CD4-positive, alpha-beta T cell treated with Interleukin-15 for 1 hour (primary cell): ENCODE data around the gene BMP4.

Experiments
- DNase-seq: peaks from one replicate; pipeline ENCODE4 v3.0.0-alpha.2; 2020

BMP4 gene

DNA sequence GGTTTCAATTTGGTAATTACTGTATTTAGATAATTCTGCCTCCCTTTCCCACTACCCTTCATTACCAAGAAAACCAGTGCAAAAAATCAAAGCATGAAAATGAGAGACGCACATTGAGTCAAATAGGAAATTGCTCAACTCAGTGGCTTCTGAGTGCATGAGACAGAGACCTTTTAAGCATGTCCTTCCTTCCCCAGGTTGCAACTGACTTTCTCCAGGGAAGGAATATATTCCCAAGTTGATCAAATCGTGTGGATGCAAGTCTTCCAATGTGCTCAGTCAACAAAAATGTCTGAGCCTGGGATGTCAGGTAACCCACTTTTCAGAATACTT lies 12.9 kb downstream of the BMP4 start:
- no peak for DNase-seq

DNA sequence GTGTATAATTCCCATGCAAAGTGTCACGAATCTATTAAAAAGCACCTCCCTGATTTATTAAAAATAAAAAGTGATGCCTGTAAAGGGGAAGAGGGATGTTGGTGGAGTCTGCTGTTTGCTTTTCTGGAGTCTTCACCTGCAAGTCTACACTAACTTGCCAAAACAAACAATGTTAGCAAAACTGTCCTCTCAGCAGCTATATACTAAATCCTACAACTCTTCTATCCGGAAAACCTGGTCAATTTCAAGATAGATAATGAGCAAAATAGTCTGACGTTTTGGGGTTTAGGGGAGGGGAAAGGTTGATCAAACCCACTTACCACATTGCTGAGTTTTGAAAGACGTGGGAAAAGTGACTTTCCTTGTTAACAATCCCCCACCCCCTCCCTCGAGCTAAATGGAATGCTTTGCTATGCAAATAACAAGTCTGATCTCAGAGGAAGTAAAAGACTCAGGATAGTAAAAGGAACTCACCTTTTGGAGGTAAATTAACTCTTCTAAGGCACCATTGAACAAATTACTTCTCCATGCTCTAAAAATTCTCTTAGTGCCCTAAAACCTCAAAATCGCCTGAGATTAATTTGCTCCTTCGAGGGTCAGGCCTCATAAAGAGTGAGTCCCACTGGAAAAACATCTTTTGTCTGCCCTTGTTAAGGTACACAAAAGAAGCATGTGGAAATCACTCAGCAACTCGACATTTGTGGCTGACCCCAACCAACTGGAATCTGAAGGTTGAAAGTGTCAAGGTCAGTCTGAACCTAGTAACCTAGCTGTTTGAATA lies 13.5 kb downstream of the BMP4 start:
- no peak for DNase-seq

DNA sequence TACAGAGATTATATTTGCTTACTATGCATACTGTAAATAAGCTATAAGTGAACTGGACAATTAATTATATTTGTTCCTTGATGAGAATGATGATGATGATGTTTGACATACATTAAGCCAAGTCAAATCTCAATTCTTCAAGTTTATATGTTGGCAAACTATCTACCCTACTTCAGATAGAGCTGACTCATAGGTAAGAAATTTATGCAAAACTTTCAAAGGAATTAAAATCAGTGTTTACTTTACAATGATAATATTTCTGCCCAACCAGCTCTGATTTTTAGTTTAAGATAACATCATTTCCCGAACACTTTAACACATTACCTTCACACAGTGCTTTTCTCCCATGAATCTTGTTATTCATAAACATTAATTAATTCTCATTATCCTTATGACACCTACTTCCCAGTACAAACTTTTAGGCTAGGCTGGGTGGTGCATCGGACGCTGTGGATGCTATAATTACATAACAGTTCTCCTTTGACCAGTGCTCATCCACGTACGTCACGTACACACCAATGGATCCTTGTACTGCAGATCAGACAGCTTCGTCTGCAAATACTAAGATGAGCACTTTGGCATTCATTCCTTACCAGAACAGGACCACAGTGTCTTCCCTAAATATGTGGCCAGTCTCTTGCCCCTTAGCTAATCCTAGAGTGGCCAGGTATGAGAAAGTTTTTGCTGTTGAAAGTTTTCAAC lies 18.3 kb downstream of the BMP4 start:
- DNase-seq, result no peak

DNA sequence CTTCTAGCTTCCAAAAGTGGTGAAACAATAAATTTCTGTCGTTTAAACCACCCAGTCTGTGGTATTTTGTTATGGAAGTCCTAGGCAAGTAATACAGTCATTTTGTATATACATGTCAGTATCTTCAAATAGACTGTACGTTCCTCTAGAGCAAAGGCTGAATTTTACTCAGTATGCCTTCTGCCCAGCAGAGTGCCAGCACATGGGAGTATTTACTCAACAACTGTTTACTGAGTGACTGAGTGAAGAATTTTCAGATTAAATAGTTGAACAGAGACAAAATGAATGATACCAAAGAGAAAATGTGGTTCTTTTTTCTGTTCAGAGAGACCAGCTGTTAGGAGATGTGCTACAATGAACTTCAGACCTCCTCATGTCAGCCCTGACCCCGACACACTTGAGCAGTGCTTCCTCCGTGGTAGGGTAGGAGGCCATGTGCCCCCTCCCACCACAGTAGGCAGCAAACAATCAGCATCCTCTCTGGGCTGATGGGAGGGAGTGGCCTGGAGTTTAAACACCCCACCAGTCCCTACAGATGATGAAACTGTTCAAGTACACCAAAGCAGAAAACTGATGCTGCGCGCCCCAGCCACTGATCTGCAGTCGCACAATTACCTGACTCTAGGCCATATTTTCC lies 21.7 kb downstream of the BMP4 start:
- DNase-seq, result no peak

DNA sequence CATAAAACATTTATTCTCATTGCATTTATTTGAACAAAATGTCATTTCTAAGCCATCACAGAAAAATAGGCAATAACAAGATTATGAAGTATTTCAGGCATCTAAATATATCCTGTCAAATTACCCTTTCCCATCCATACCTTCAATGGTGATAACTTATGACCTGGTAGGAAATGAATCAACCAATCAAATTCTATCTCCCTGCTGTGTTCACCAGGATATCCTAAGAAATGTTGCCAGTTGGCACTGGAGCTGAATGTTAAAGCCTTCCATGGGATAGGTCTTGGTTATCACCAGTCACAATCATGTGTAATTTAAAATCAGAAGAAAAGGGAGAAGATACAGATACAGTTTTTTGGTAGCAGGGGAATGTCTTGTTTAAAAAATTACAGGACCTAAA lies 23.7 kb downstream of the BMP4 start:
- DNase-seq, result no peak

DNA sequence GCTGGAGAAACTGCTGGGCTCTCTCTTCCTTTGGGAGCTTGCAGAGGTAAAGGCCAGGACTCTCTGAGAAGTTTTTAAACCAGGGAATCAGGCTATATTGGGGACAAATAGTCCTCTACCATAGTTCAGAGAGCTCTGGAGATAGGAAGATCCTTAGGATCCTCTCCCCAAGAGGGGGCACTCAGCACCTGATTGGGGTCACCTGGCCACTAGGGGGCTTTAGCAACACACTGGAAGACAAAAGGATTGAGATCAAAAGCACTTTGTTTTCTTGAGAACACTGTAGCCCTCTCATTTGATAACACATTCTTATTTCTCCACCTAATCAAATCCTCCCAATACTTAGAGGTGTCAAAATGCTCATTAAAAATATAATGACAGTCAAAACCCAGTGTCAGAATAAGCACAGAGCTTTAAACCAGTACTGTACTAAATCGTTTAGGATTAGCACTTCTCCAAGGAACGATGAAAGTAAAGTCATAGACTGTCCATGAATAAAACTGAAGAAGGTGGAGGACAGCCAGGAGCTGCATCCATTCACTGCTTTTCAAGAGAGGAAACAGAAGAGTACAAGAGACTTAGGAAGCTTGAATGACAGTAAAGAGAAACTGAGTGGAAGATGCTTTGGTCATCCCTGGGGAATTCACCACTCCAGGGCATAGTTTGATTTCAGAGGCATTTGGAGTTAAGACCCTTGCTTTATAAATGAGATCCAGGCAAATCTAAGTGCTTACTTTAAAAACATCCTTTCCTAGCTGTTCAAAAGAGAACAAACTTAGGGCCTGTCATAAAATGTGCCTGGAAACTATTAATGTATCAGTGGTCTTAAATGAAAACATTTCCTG lies 26.5 kb downstream of the BMP4 start:
- no peak for DNase-seq

DNA sequence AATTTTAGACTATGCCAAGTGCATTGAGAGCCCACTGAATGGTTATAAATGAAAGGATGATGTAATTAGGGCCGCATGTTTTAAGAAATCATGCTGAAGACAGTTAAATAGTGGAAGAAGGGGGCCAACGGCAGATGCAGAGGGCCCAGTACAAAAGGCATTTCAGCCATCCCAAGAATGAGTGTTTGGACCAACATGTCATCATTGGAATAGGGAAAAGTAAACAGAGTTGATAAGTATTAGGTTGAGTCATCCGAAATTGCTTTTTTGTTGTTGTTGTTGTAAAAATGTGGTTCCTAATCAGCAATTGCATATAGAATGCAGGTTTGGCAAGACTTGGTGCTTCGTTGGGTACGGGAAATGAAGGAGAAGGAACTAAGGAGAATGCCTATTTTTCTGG lies 29.5 kb downstream of the BMP4 start:
- no peak for DNase-seq

DNA sequence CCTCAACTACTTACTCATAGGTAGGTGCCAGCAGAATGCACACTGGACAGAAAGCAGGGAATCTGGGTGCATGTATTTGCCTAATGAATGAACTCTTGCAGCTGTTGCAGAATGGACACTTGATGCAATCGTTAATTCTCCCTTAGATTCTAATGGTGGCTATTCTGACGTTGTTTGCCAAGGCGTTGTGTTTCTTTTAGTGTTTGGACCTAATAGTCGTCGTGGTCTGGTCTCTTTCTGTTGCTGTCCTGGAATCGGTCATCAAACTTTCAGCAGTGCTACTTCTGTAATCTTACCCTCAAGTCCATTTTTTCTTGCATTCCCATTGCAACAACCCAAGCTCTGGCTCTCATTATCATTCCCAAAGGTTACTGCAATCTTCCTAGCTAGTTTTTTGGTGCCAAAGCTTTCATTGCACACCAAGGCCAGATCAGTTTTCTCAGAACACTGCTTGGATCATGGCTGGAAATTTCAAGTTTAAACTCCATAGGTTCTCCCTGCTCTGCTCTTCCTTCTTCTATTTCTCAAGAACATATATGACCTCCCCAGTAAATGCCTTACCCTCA lies 31.3 kb downstream of the BMP4 start:
- no peak for DNase-seq

DNA sequence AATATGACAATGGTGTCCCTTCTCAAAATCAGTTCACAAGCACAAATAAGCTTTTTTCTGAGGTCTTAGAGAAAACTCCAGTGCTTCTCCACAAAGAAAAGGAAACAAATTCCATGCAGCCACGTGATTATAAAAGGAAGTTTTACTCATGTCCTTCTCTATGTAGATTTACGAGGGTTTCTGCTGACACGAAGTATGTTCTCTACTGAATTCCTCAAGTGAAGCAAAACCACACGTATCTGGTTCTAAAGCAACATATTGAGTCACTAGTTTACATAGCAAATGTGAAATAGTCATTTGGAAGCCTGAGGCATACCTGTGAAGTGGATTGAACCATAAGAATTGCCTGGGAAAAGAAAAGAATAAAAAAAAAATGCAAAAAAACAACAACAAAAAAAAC lies 31.9 kb downstream of the BMP4 start:
- no peak for DNase-seq

DNA sequence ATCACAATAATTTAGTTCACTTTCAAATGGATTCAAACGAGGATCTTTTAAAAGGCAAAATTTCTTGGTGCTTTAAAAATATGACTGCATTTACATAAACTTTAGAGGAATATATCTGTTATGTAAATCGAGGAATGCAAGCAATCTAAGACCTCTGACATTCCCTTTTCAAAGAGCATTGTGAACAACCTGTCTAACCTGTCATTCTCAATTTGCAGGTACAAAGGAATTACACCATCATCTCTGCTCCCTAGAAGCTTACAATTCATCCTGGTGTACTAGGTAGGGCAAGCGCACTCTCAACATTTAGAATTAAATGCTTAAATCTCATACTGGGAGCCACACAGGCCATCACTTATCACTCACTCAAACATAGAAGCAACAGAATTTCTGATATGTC lies 35.6 kb downstream of the BMP4 start:
- DNase-seq, result no peak

DNA sequence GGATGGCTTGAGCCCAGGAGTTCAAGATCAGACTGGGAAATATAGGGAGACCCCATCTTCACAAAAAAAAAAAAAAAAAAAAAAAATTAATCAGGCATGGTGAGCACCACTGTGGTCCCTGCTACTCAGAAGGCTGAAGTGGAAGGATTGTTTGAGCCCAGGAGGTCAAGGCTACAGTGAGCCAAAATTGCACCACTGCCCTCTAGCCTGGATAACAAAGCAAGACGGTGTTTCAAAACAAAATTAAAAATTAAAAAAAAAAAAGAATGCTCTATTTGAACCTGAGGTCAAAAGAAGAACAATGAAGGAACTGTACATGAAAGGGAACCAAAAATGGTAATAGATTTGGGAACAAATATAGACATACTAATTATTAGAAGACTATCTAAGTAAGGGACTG lies 40.4 kb downstream of the BMP4 start:
- DNase-seq, result no peak

DNA sequence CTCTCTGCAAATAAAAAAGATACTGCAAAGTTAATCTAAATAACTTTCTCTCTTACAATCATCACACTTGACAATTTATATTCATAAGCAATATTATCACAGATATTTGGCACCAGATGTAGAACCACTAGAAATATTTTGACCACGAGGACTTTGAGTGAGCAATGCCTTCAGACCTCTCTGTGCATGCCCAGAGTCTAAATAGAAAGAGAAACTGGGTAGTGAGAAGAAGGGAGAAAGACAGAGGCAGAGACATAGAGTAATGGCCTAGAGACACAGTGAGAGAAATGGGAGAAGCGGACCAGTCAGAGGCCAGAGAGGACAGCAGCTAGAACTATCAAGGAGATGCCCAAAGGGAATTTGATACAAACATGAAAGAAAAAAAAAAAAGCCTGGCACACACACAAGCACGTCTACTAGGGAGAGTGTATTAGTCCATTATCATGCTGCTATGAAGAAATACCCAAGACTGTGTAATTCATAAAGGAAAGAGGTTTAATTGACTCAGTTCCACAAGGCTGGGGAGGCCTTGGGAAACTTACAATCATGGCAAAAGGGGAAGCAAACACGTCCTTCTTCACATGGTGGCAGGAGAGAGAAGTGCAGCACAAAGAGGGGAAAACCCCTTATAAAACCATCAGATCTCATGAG lies 41.1 kb downstream of the BMP4 start:
- DNase-seq, result no peak

DNA sequence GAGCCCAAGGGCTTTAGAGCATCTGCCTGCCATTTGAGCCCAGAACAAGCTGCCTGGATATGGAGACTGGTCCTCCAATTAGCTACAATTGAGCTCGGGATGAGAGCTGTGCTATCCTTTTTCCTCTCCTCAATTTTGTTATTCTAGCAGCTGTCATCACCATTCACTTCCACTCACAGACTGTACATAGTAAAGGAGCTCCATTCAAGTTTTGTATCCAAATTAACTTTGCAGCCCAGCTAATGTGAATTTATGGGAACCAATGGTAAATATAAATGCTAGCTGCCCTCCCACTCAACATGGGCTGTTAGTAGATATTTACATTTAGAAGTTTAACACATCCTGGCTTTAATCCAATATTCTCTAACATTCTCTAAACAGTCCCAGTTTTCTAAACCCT lies 44.6 kb downstream of the BMP4 start:
- DNase-seq, result no peak

DNA sequence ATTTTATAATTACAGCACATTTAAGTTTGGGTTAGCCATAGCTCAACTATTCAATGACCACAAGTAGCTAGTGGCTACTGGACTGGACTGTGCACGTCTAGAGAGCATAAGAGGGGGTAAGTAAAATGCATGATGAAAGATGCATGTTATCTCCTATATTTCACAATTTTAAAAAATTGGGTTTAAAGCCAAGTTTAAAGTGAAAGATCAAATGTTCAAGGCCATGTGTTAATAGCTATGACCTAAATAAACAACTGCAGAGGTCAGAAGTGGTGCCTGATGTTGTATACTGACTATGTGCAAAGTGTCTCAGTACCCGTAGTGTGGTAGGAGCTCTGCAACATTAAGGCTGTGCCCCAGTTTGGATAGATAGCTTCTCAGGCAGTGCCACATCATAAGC lies 48.2 kb downstream of the BMP4 start:
- DNase-seq, result no peak

DNA sequence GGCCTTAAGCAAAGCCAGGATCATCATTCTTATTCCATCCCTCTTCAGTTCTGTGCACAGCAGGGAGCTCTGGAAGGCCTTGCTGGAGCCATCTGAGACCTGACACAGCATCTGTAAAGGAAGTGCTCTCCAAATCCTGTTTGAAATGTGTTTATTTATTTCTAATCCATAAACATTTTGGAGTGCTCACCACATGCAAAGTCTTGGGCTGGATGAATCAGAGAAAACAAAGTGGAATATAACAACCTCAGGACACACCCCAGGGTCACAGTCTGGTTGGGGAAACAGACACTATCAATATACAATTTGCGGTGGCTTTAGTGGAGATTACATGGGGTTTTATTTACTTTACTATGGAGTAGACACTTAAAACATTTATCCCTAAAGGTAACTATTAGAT lies 54.3 kb downstream of the BMP4 start:
- DNase-seq, result no peak

DNA sequence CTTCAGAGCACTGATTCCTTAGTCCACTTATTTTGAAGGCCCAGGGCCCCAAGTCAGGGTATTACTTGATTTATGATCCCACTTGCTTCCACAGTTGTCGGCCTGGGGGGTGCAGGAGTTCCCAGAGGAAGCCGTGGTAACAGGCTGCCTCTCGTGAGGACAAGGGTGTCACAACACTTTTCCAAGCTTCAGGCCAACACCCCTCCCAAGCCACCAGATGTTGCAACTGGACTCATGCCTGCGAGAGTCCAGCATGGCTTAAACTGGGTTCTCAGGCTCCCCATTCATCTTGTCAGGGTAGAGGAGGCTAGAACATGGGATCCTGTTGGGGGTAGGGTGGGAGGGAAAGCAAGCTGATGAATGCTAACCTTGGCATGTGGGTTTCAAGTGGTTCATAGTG lies 56.1 kb downstream of the BMP4 start:
- DNase-seq, result no peak
